ENCODE measurements around the gene CAV1.

GRCh38 chr7:116588225-116588624 is 63.4 kb downstream of the CAV1 start:
- TF ChIP-seq TAF1 (IDR thresholded peaks at IDR 0.05; ENCODE audit: low read depth, low read length) (no peak), SPI1 (IDR thresholded peaks at IDR 0.05; ENCODE audit: low read depth, low read length) (no peak), POLR2AphosphoS5 (IDR thresholded peaks at IDR 0.05; ENCODE audit: low read depth, low read length) (no peak), POLR2A (IDR thresholded peaks at IDR 0.05; ENCODE audit: low read depth, low read length) (no peak)

Measured in GM12891 (cell line).